AG10803 (cell line): ENCODE measurements around the gene RAB3GAP1.

Experiments
- DNase-seq: peaks from one replicate; pipeline ENCODE4 v3.0.0; 2010; ENCODE audit warnings: low read depth
- H3K4me3 ChIP-seq: 2 replicates; pipeline ENCODE4 v1.5.1; 2011; ENCODE audit warnings: mild to moderate bottlenecking, low read length, control low read depth
- TF ChIP-seq, protein P1 (sequence below): conservative IDR thresholded peaks from 2 replicates; pipeline ENCODE4 v1.5.1; 2011; ENCODE audit warnings: mild to moderate bottlenecking, low read length, control low read depth, inconsistent platforms

Gene RAB3GAP1

DNA sequence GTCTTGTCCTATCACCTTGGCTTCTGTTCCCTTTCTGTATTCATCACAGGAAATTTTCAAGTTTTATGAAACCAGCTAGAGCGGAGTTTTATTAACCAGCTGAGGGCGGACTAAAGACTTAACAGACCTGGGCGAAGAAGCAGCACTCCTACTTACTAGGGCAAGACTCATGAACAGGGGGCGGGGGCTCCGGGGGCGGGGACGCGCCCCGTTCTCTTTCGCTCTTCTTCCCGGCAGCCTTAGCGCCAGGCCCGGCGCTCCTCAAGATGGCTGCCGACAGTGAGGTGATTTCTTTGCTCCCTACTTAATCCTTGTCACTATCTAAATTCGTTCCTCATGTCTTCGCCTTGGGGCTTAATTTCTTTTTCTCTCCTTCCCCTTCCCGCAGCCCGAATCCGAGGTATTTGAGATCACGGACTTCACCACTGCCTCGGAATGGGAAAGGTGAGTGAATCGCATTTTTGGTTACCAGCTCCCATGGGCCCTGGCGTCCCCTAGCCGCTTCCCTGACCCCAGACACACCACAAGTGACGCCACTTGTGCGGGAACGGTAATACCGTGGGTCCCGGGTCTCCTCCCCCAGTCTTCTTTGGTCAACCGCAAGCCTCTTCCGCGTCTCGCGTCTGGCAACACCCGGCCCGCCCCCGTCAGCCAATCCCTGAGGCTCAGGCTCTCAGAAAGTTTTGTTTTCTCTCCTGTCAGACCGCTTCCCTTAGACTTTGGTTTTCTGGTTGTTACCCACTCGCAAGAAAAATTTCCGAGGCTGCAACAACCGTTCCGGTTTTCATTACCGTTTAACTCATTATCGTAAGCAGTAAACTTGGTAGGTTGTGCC, at the start of gene RAB3GAP1:
Gene RAB3GAP1 (plus strand): TSS at position 251 of the 835 bp plus-strand sequence. CDS start 16 bp downstream, at position 267.
- TF ChIP-seq, protein P1, sequence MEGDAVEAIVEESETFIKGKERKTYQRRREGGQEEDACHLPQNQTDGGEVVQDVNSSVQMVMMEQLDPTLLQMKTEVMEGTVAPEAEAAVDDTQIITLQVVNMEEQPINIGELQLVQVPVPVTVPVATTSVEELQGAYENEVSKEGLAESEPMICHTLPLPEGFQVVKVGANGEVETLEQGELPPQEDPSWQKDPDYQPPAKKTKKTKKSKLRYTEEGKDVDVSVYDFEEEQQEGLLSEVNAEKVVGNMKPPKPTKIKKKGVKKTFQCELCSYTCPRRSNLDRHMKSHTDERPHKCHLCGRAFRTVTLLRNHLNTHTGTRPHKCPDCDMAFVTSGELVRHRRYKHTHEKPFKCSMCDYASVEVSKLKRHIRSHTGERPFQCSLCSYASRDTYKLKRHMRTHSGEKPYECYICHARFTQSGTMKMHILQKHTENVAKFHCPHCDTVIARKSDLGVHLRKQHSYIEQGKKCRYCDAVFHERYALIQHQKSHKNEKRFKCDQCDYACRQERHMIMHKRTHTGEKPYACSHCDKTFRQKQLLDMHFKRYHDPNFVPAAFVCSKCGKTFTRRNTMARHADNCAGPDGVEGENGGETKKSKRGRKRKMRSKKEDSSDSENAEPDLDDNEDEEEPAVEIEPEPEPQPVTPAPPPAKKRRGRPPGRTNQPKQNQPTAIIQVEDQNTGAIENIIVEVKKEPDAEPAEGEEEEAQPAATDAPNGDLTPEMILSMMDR: no peak
- peak; percentile 84 for DNase-seq
- peak within 1 kb of the TSS; percentile 99 for H3K4me3 ChIP-seq

DNA sequence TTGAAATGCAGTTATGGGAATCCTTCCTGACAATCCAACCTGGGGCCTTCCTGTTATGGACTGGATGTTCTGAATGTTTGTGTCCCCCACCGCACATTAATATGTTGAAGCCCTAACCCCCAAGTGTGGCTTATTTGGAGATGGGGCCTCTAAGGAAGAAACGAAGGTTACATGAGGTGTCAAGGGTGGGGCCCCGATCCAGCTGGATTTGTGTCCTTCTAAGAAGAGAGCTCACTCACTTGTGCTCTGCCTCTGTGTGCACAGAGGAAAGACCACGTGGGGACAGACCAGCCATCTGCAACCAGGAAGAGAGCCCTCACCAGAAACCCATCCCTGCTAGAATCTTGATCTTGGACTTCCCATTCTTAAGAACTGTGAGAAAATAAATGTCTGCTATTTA, 49.3 kb upstream of the RAB3GAP1 start:
- no peak for DNase-seq

DNA sequence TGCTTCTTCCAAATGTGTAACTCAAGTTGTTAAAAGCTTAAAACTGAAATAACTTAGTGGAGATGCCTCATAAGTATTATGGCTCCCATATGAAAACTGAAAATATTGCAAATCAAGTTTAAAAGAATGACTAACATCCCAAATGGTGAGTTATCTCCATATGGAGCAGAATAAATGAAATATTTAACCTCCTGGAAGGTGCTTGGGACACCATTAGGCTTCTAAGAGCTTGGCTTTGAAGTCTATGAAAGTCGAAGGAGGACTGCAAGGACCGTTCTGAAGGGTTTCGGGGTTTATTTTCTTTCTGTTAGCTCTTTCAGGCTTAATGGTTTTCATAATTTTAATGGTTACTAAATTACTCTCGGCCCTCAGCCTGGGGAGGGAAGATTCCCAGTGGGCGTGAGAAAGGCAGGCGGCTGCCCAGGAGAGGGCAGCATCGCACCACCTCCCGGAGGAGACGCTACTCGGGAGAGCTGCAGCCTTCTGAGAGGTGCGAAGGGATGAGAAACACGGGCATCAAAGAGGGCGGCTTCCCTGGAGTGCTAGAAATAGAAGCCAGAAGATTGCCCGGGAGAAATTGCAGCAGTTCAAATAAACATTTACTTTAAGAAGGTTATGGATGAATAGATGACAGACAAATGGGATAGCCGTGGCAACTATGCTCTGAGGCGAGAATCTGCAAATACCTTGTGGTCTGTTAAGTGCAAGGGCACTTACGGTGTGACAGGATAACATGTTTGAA, 47.9 kb upstream of the RAB3GAP1 start:
- no peak overlapping the region for H3K4me3 ChIP-seq
- DNase-seq: peak; percentile 61
- TF ChIP-seq, protein P1: peak; percentile 92

More for the DNA sequence above, 49.3 kb upstream of the RAB3GAP1 start:
- no peak overlapping the region for H3K4me3 ChIP-seq
- TF ChIP-seq, protein P1: no peak

DNA sequence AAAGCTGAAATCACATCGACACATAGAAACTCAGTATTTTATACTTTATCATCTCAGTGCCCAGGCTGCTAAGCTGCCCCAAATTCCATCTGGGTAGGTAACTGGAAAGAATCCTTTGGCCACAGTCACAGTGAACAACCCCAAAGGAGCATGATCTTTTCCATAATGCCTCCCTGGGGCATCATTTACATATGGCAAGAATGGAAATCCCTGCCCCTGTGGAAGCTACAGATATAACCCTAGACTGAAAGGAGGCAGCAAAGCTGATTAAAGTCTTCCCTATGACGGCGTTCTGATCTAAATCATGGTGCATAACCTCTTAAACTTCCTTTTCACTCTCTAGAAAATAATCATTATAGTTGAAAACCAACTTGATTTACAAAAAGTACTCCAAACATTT, 46.3 kb upstream of the RAB3GAP1 start:
- TF ChIP-seq, protein P1: no peak
- no peak for DNase-seq
- H3K4me3 ChIP-seq: no peak overlapping the region

DNA sequence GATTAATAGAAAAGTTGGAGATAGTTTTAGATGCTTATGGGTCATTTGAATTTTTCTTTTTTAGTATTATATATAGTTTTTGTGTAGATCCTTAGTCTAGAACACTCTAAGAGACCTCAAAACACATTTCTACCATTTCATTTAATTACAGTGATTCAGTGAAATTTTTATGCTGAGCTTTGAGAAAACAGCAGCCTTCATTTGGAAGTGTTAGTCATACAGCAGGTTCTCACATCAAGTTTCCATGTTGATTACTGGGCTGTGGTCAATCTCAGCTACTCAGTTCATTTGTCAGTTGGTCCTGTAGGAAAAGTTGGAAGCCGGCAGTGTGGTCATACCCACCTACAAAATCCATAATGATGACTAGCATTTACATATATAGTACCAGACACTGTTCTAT, 42.8 kb upstream of the RAB3GAP1 start:
- H3K4me3 ChIP-seq: no peak overlapping the region
- TF ChIP-seq, protein P1: no peak
- no peak for DNase-seq

DNA sequence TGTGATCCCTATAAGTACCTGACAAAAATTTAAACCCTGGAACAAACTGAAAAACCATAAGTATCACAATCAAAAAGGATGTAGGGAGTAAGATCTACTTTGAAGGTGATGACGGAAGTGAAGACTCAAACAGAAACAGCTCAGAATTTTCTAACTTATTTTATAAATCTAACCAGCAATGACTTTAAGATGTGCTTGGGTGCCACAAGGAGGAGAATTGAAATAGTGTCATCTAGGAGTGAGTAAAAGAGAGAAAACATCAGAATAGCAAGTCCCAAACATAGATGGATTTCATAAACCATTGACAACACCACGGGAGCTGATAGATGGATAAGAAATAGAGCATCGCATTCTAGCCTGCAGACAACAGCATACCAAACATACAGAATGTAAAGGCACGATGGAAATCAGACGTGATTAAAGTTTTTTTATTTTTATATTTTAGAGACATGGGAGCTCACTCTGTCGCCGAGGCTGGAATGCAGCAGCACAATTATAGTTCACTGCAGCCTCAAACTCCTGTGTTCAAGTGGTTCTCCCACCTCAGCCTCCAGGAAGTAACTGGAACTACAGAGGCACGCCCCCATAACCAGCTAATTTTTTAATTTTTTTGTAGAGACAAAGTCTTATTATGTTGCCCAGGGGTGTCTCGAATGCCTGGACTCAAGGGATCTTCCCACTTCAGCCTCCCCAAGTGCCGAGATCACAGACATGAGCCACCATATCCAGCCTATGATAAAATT, 41.7 kb upstream of the RAB3GAP1 start:
- no peak overlapping the region for H3K4me3 ChIP-seq
- TF ChIP-seq, protein P1: no peak
- no peak for DNase-seq
